ENCODE measurements around the gene TPK1.

GRCh38 chr7:144483189-144483588 is 352.7 kb downstream of the TPK1 start:
- no peak for TF ChIP-seq CTCF (IDR thresholded peaks at IDR 0.05)
- no peak for TF ChIP-seq POLR2A (IDR thresholded peaks at IDR 0.05)
- TF ChIP-seq POLR2AphosphoS5 (IDR thresholded peaks at IDR 0.05): no peak
